NB4 (cell line): ENCODE measurements around the gene OLFML2A.
"Not testable (repeated sequence)": the region's sequence is repeated elsewhere in the genome, so short reads cannot be mapped to it uniquely, and the experiment has no call there.

ENCODE experiments used
- DNase-seq: peaks from one replicate; pipeline ENCODE4 v3.0.0; 2010; ENCODE audit warnings: low read depth
- H3K4me3 ChIP-seq: one replicate; pipeline ENCODE4 v1.5.1; 2011; ENCODE audit warnings: mild to moderate bottlenecking, low read depth, low read length, moderate library complexity
- CTCF ChIP-seq: IDR thresholded peaks from one replicate; pipeline ENCODE4 v1.5.1; 2012; ENCODE audit warnings: low read depth, low read length
- MYC ChIP-seq: IDR thresholded peaks from 2 replicates; pipeline ENCODE4 v1.6.1; 2011; ENCODE audit warnings: low read depth, low read length
- POLR2A ChIP-seq: IDR thresholded peaks from 2 replicates; pipeline ENCODE4 v1.6.1; 2011; ENCODE audit warnings: mild to moderate bottlenecking; ENCODE audit not compliant: insufficient read length; ENCODE audit errors: extremely low read depth
- TF ChIP-seq, protein P1 (sequence below): IDR thresholded peaks from 2 replicates; pipeline ENCODE4 v1.6.1; 2011; ENCODE audit warnings: low read depth, low read length

OLFML2A gene

GRCh38 chr9:124830593-124830992 is 53.7 kb downstream of the OLFML2A start:
- H3K4me3 ChIP-seq = no peak overlapping the region
- no peak for DNase-seq
- TF ChIP-seq, protein P1, sequence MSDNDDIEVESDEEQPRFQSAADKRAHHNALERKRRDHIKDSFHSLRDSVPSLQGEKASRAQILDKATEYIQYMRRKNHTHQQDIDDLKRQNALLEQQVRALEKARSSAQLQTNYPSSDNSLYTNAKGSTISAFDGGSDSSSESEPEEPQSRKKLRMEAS = no peak
- TF ChIP-seq MYC (no peak), CTCF (no peak), POLR2A (no peak)

GRCh38 chr9:124831642-124832364 is 54.9 kb downstream of the OLFML2A start:
- H3K4me3 ChIP-seq = no peak overlapping the region
- no peak for DNase-seq
- TF ChIP-seq, protein P1 = no peak
- TF ChIP-seq MYC = no peak
- no peak for TF ChIP-seq CTCF
- TF ChIP-seq POLR2A = no peak

DNA sequence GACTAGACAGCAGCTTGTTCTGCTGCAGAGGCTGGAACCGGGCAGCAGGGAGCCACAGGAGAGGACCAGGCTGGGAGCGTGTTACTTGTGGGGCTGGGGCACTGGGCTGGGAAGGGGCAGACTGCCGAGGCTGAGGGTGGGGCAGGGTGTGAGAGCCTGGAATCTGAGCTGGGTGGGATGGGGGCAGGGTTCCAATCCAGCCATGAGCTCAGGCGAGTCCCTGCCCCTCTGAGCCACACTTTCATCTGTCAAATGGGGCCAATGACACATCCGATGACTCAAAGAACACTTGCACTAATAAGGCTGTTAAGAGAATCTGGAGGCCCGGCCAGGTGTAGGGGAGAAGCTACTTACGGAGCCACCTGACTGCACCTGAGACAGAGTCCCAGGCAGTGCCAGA is 57.7 kb downstream of the OLFML2A start:
- TF ChIP-seq CTCF (no peak), MYC (no peak), POLR2A (no peak)
- TF ChIP-seq, protein P1 = no peak
- no peak overlapping the region for H3K4me3 ChIP-seq
- DNase-seq = no peak

GRCh38 chr9:124835026-124835557 is 58.2 kb downstream of the OLFML2A start:
- TF ChIP-seq MYC (no peak), POLR2A (no peak), CTCF (no peak)
- TF ChIP-seq, protein P1 = no peak
- no peak for DNase-seq
- no peak overlapping the region for H3K4me3 ChIP-seq

DNA sequence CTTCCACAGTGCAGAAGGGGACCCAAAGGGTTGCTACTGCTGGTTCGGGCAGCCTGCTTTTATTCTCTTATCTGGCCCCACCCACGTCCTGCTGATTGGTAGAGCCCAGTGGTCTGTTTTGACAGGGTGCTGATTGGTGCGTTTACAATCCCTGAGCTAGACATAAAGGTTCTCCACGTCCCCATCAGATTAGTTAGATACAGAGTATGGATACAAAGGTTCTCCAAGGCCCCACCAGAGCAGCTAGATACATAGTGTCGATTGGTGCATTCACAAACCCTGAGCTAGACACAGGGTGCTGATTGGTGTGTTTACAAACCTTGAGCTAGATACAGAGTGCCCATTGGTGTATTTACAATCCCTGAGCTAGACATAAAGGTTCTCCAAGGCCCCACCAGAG is 61.2 kb downstream of the OLFML2A start:
- not testable (repeated sequence) for H3K4me3 ChIP-seq, DNase-seq

- not testable (repeated sequence) for DNase-seq, H3K4me3 ChIP-seq
These were observed 61.8 kb downstream of the OLFML2A start for GRCh38 chr9:124838567-124839275.
